ENCODE measurements around the gene PGA5. TPM values are rescaled to one million over a fixed set of nuclear protein-coding genes. Genes with fewer than 3 reads are reported as not detected.

Gene PGA5
- total RNA-seq, 4 donors from 2014 or later, result 0.55 to 15.0 TPM; not detected in 2

GRCh38 chr11:61290905-61291690 lies 50.1 kb downstream of the PGA5 start:
- DNase-seq, result no peak
- peaks cover 48% of the 10 kb centered on the region for H3K27me3 ChIP-seq
- no peaks in the 10 kb centered on the region for H3K9me3 ChIP-seq
- intact Hi-C loops (cut with DNase I; ENCODE audit: low total_unique reads), result no loop called here
- no peak overlapping the region for H3K27ac ChIP-seq
- peaks cover 6 to 23% (median 21%) of the 10 kb centered on the region in 4 donors for H3K4me1 ChIP-seq
- H3K4me3 ChIP-seq, result no peak overlapping the region
- H3K36me3 ChIP-seq, result no peaks in the 10 kb centered on the region
- TF ChIP-seq EP300 (IDR thresholded peaks at IDR 0.05; ENCODE audit: low read depth) (no peak), CTCF (IDR thresholded peaks at IDR 0.05) (no peak), POLR2AphosphoS5 (IDR thresholded peaks at IDR 0.05) (no peak), POLR2A (IDR thresholded peaks at IDR 0.05) (no peak)
- 76% methylated on average over 12 of the region's 12 CpGs; no CpG with 5 or more reads in 1 of the 2 donors for WGBS, 2 donors (ENCODE audit: low coverage in 1 of 2)
- in situ Hi-C loops (cut with MboI; ENCODE audit: low pct_ligation_motif_present in 1 of 4, low pct_unique_long_range_greater_than_20kb in 1 of 4, low sequenced_read_pairs in 3 of 4), result no loop called here

- WGBS, 2 donors (ENCODE audit: low coverage in 1 of 2), result 60 to 81% methylated on average over 2 of the region's 2 CpGs
- Histone ChIP-seq H3K27me3 (peaks cover 48% of the 10 kb centered on the region), H3K4me1 (peaks cover 6 to 25% (median 22%) of the 10 kb centered on the region in 4 donors), H3K9me3 (no peaks in the 10 kb centered on the region), H3K4me3 (no peak overlapping the region), H3K27ac (no peak overlapping the region), H3K36me3 (no peaks in the 10 kb centered on the region)
- DNase-seq, result no peak
- in situ Hi-C loops (cut with MboI; ENCODE audit: low pct_ligation_motif_present in 1 of 4, low pct_unique_long_range_greater_than_20kb in 1 of 4, low sequenced_read_pairs in 3 of 4) (no loop called here), intact Hi-C loops (cut with DNase I; ENCODE audit: low total_unique reads) (no loop called here)
- TF ChIP-seq POLR2AphosphoS5 (IDR thresholded peaks at IDR 0.05), result no peak
- no peak for TF ChIP-seq EP300 (IDR thresholded peaks at IDR 0.05; ENCODE audit: low read depth)
- TF ChIP-seq POLR2A (IDR thresholded peaks at IDR 0.05), result no peak
- TF ChIP-seq CTCF (IDR thresholded peaks at IDR 0.05), result no peak
Observed at GRCh38 chr11:61292356-61292755, 51.4 kb downstream of the PGA5 start.

- WGBS, 2 donors (ENCODE audit: low coverage in 1 of 2), result 1% methylated on average over 46 of the region's 60 CpGs; no CpG with 5 or more reads in 1 of the 2 donors
- in situ Hi-C loops (cut with MboI; ENCODE audit: low pct_ligation_motif_present in 1 of 4, low pct_unique_long_range_greater_than_20kb in 1 of 4, low sequenced_read_pairs in 3 of 4), result no loop called here
- intact Hi-C loops (cut with DNase I; ENCODE audit: low total_unique reads), result no loop called here
- Histone ChIP-seq H3K36me3 (no peaks in the 10 kb centered on the region), H3K27me3 (peaks cover 48% of the 10 kb centered on the region), H3K9me3 (no peaks in the 10 kb centered on the region), H3K27ac (no peak overlapping the region), H3K4me3 (peak overlapping the region; percentile 38 to 64 (median 48)), H3K4me1 (peaks cover 6 to 27% (median 22%) of the 10 kb centered on the region in 4 donors)
- no peak for TF ChIP-seq POLR2A (IDR thresholded peaks at IDR 0.05)
- no peak for TF ChIP-seq EP300 (IDR thresholded peaks at IDR 0.05; ENCODE audit: low read depth)
- TF ChIP-seq CTCF (IDR thresholded peaks at IDR 0.05), result no peak
- TF ChIP-seq POLR2AphosphoS5 (IDR thresholded peaks at IDR 0.05), result no peak
- DNase-seq, result peak; percentile 21
Observed at GRCh38 chr11:61293867-61294716, 53.1 kb downstream of the PGA5 start.
